ENCODE data around the gene MLKL. TPM values are rescaled to one million over a fixed set of nuclear protein-coding genes. Genes with fewer than 3 reads are reported as not detected.

Gene MLKL
- total RNA-seq, 1 experiment from 2014 or later = 6.8 TPM

GRCh38 chr16:74637742-74638453 is 62.8 kb downstream of the MLKL start:
- no peaks in the 10 kb centered on the region for H3K4me1 ChIP-seq (replicated peaks)
- H3K4me3 ChIP-seq = no peak overlapping the region
- H3K27ac ChIP-seq = no peak overlapping the region
- no peak for DNase-seq (ENCODE audit: low read depth in 1 of 2, low spot score in 2 of 2)
- no peaks in the 10 kb centered on the region for H3K9me3 ChIP-seq (replicated peaks)
- H3K36me3 ChIP-seq = peaks cover 92% of the 10 kb centered on the region
- no peaks in the 10 kb centered on the region for H3K27me3 ChIP-seq (replicated peaks)

- Histone ChIP-seq H3K36me3 (peaks cover 94% of the 10 kb centered on the region), H3K9me3 (replicated peaks) (no peaks in the 10 kb centered on the region), H3K4me1 (replicated peaks) (no peaks in the 10 kb centered on the region), H3K27ac (no peak overlapping the region), H3K27me3 (replicated peaks) (no peaks in the 10 kb centered on the region), H3K4me3 (no peak overlapping the region)
- DNase-seq (ENCODE audit: low read depth in 1 of 2, low spot score in 2 of 2) = no peak
These were observed 65.4 kb downstream of the MLKL start for GRCh38 chr16:74635303-74635702.

DNA sequence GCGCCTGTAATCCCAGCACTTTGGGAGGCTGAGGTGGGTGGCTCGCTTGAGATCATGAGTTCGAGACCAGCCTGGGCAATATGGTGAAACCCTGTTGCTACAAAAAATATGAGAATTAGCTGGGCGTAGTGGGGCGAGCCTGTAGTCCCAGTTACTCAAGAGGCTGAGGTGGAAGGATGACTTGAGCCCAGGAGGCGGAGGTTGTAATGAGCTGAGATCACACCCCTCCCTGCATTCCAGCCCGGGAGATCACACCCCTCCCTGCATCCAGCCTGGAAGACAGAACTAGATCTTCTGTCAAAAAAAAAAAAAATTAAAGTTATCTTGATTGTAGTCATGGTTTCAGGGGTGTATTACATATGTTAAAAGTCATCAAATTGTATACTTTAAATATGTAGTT is 67.0 kb downstream of the MLKL start:
- Histone ChIP-seq H3K4me1 (replicated peaks) (no peaks in the 10 kb centered on the region), H3K4me3 (no peak overlapping the region), H3K36me3 (peaks cover 94% of the 10 kb centered on the region), H3K9me3 (replicated peaks) (no peaks in the 10 kb centered on the region), H3K27ac (no peak overlapping the region), H3K27me3 (replicated peaks) (no peaks in the 10 kb centered on the region)
- no peak for DNase-seq (ENCODE audit: low read depth in 1 of 2, low spot score in 2 of 2)

DNA sequence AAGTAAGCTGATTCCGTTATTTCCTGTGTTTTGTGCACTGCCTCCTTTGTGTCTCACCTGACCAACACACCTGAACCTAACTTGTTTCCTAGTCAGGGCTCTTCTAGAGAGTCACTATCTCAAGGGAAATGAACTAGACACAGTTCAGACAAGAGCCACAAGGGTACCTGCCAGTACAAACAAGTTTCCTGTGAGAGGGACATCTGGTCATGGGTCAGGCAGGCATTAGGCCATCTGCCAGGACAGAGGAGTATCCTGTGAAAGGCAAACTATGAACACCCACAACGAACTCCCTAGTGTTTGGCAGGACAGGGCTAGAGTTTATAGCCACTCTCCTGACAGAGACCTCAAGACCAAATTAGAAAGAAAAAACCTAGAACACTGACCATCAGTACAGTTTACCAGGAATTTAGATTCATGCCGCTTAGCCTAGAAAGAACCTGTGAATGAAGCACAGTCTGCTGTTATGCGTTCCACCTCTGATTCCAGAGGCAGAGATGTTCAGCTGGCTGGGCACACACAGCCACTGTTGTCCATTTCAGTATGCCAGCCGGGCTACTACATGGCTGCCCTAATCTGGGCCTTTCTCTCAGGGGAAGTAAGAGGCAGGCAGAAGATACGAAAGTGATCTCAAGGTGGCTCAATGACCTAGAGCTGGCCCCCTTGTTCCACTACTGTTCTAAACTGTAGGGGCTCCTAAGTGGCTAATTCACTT is 73.0 kb downstream of the MLKL start:
- H3K36me3 ChIP-seq = peaks cover 100% of the 10 kb centered on the region
- H3K9me3 ChIP-seq (replicated peaks) = no peaks in the 10 kb centered on the region
- H3K4me1 ChIP-seq (replicated peaks) = no peaks in the 10 kb centered on the region
- H3K27me3 ChIP-seq (replicated peaks) = no peaks in the 10 kb centered on the region
- no peak for DNase-seq (ENCODE audit: low read depth in 1 of 2, low spot score in 2 of 2)
- no peak overlapping the region for H3K27ac ChIP-seq
- no peak overlapping the region for H3K4me3 ChIP-seq

GRCh38 chr16:74626741-74627416 is 73.8 kb downstream of the MLKL start:
- H3K9me3 ChIP-seq (replicated peaks) = no peaks in the 10 kb centered on the region
- no peak overlapping the region for H3K27ac ChIP-seq
- no peaks in the 10 kb centered on the region for H3K27me3 ChIP-seq (replicated peaks)
- no peak for DNase-seq (ENCODE audit: low read depth in 1 of 2, low spot score in 2 of 2)
- no peak overlapping the region for H3K4me3 ChIP-seq
- no peaks in the 10 kb centered on the region for H3K4me1 ChIP-seq (replicated peaks)
- peaks cover 100% of the 10 kb centered on the region for H3K36me3 ChIP-seq

GRCh38 chr16:74625500-74626350 is 74.9 kb downstream of the MLKL start:
- no peaks in the 10 kb centered on the region for H3K4me1 ChIP-seq (replicated peaks)
- H3K27me3 ChIP-seq (replicated peaks) = no peaks in the 10 kb centered on the region
- no peak overlapping the region for H3K27ac ChIP-seq
- no peaks in the 10 kb centered on the region for H3K9me3 ChIP-seq (replicated peaks)
- H3K36me3 ChIP-seq = peaks cover 100% of the 10 kb centered on the region
- no peak for DNase-seq (ENCODE audit: low read depth in 1 of 2, low spot score in 2 of 2)
- H3K4me3 ChIP-seq = no peak overlapping the region

DNA sequence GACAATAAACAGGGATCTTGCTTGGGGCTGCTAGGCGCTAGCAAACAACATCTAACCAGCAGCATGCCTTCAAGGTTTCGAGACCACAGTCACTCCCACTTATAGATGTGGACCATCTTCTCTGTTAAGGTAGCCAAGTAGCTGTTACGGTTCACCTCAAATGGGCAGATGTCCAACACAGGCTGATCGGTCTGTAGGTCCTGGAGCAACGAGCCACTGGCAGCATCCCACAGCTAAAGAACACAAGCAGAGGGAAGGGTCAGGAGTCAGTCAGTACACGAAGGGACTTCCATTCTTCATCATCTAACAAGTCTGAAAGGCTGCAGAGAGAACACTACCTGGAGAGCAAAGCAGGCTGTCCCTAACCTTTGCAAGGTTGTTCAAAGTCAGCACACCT is 76.8 kb downstream of the MLKL start:
- Histone ChIP-seq H3K4me3 (no peak overlapping the region), H3K9me3 (replicated peaks) (no peaks in the 10 kb centered on the region), H3K4me1 (replicated peaks) (no peaks in the 10 kb centered on the region), H3K27ac (no peak overlapping the region), H3K36me3 (peaks cover 94% of the 10 kb centered on the region), H3K27me3 (replicated peaks) (no peaks in the 10 kb centered on the region)
- no peak for DNase-seq (ENCODE audit: low read depth in 1 of 2, low spot score in 2 of 2)

DNA sequence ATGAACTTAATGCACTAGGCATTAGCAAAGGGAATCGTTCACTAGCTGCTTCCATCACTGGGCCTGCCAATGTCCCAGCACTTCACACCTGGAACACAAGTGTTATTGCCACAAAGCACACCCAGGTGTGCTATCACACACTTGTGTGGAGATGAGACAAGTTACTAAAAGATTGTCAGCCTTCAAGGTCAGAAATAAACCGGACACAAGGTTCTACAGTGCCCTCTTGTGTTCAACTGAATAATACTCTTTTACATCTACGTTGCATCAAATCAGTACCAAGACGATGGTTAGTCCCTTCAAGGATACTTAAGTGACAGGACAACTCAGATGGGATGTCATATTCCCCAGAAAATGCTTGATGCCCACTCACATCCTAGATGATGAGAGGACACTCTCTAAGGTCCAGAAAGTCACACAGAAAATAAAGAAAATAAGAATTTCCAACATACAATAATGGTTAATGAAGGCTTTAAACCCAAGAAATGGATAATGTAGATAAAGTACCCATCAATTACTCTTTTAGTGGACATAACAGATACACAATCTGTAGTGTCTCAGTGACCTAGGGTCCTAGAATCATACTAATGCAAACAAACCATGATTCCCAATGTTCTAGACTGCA is 77.3 kb downstream of the MLKL start:
- H3K36me3 ChIP-seq = peaks cover 91% of the 10 kb centered on the region
- no peak overlapping the region for H3K27ac ChIP-seq
- H3K4me3 ChIP-seq = no peak overlapping the region
- DNase-seq (ENCODE audit: low read depth in 1 of 2, low spot score in 2 of 2) = peak in 1 of 2 experiments; percentile 35
- H3K27me3 ChIP-seq (replicated peaks) = no peaks in the 10 kb centered on the region
- no peaks in the 10 kb centered on the region for H3K4me1 ChIP-seq (replicated peaks)
- H3K9me3 ChIP-seq (replicated peaks) = no peaks in the 10 kb centered on the region

DNA sequence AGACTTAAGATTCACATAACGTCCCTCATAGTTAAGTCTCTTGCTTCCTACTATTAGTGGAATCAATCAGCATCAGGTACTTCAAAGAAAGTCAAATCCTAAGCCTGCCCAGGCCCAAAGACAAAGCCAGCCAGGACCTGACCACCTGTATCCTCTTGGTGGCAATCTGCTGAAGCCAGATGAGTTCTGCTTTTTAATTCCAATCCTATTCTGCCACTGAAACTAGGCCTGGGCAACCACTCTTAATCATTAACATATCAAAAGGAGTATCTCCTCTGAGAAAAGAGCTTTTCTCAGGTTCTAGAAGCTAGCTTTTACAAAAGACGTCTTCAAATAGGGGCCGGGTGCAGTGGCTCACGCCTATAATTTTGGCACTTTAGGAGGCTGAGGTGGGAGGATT is 78.7 kb downstream of the MLKL start:
- Histone ChIP-seq H3K9me3 (replicated peaks) (no peaks in the 10 kb centered on the region), H3K27ac (no peak overlapping the region), H3K4me3 (no peak overlapping the region), H3K36me3 (peaks cover 81% of the 10 kb centered on the region), H3K27me3 (replicated peaks) (no peaks in the 10 kb centered on the region), H3K4me1 (replicated peaks) (no peaks in the 10 kb centered on the region)
- DNase-seq (ENCODE audit: low read depth in 1 of 2, low spot score in 2 of 2) = no peak

Other genes with a start within 250 kb of the MLKL start
- 71.1 and 78.5 TPM in 2 replicates for gene GLG1, start 93.7 kb downstream of the MLKL start, total RNA-seq (2014; rRNA removed; shearing (Covaris generic))
- 39.6 and 61.9 TPM in 2 replicates for gene RFWD3, start 34.0 kb downstream of the MLKL start, total RNA-seq (2014; rRNA removed; shearing (Covaris generic))
- gene FA2H, start 74.0 kb upstream of the MLKL start, total RNA-seq (2014; rRNA removed; shearing (Covaris generic)) = not detected in 2 replicates